ENCODE results near the gene FPR1. TPM values are rescaled to one million over a fixed set of nuclear protein-coding genes. Genes with fewer than 3 reads are reported as not detected.

Gene FPR1
- total and polyA plus RNA-seq, 2 of the 4 experiments (the other 2 are of a cell fraction) = not detected

GRCh38 chr19:51696606-51697005 is 55.1 kb downstream of the FPR1 start:
- no peak overlapping the region for H3K23ac ChIP-seq (ENCODE audit: low read depth, low read length)
- intact Hi-C loops (cut with micrococcal nuclease) (no loop called here), in situ Hi-C loops (cut with MboI; ENCODE audit: low sequenced_read_pairs) (no loop called here), dilution Hi-C loops (cut with HindIII; ENCODE audit: low sequenced_read_pairs, unreplicated experiment) (no loop called here)
- H3K27me3 ChIP-seq (ENCODE audit: control insufficient read depth, insufficient read depth, low read length) = no peaks in the 10 kb centered on the region
- peaks cover 35 to 82% of the 10 kb centered on the region in 2 experiments for H3K79me1 ChIP-seq (ENCODE audit: low read depth in 1 of 2, low read length in 2 of 2)
- no peak overlapping the region for H4K8ac ChIP-seq (ENCODE audit: low read depth in 2 of 2, low read length in 2 of 2)
- ATAC-seq (ENCODE audit: low read depth) (no peak), DNase-seq (no peak)
- WGBS, 2 experiments (ENCODE audit: extremely low coverage in 2 of 2, insufficient read length in 1 of 2) = 100% methylated on average over 1 of the region's 3 CpGs; no CpG with 5 or more reads in 1 of the 2 experiments
- H3K9ac ChIP-seq (ENCODE audit: low read depth, low read length) = no peak overlapping the region
- no peak overlapping the region for H2AK9ac ChIP-seq (replicated peaks; ENCODE audit: low read depth, low read length, poor library complexity)
- H3K4ac ChIP-seq (ENCODE audit: low read depth, low read length) = no peak overlapping the region
- H2AFZ ChIP-seq (replicated peaks; ENCODE audit: low read length, poor library complexity) = no peak overlapping the region
- no peak overlapping the region for H4K91ac ChIP-seq (ENCODE audit: insufficient read depth, low read depth, low read length)
- H2AK5ac ChIP-seq (ENCODE audit: low read depth, low read length) = no peak overlapping the region
- no peak overlapping the region for H3K56ac ChIP-seq (ENCODE audit: extremely low read depth, insufficient read depth, low read length)
- H2BK15ac ChIP-seq (ENCODE audit: low read depth, low read length) = no peak overlapping the region
- no peak overlapping the region for H2BK20ac ChIP-seq (ENCODE audit: low read depth, low read length)
- H3K14ac ChIP-seq (replicated peaks; ENCODE audit: low read depth, low read length) = no peak overlapping the region
- H3K9me3 ChIP-seq (ENCODE audit: control insufficient read depth, insufficient read depth, low read length) = no peaks in the 10 kb centered on the region
- H3K27ac ChIP-seq (ENCODE audit: insufficient read depth, low read length) = no peak overlapping the region
- H3K4me1 ChIP-seq (ENCODE audit: control insufficient read depth, insufficient read depth, low read length) = peaks cover 9% of the 10 kb centered on the region
- no peak overlapping the region for H3K18ac ChIP-seq (ENCODE audit: low read depth, low read length)
- ChIA-PET POLR2A (ENCODE audit: unreplicated experiment) (no interaction called here), CTCF (no interaction called here)
- no TSS peak for BruUV-seq (replicated peaks)
- H2BK120ac ChIP-seq (ENCODE audit: low read depth, low read length) = no peak overlapping the region
- peaks cover 81% of the 10 kb centered on the region for H4K20me1 ChIP-seq (ENCODE audit: insufficient read depth, low read length)
- H3K4me2 ChIP-seq (ENCODE audit: low read depth, low read length) = no peak overlapping the region
- peaks cover 78% of the 10 kb centered on the region for H3K36me3 ChIP-seq (ENCODE audit: control insufficient read depth, insufficient read depth, low read length)
- H3K4me3 ChIP-seq (ENCODE audit: insufficient read depth, low read depth, low read length) = no peak overlapping the region
- TF ChIP-seq POLR2A (IDR thresholded peaks at IDR 0.05; ENCODE audit: low read depth, low read length) (no peak), RAD21 (IDR thresholded peaks at IDR 0.05; ENCODE audit: low read length) (no peak)
- no peak overlapping the region for H4K5ac ChIP-seq (ENCODE audit: low read depth, low read length)
- no peak overlapping the region for H2BK5ac ChIP-seq (ENCODE audit: low read depth, low read length, poor library complexity, severe bottlenecking)
- peaks cover 22% of the 10 kb centered on the region for H3K9me1 ChIP-seq (ENCODE audit: insufficient read depth, low read length)

Other genes starting within 250 kb of the FPR1 start
- not detected in 2 replicates for gene SIGLEC6, start 220.2 kb downstream of the FPR1 start, total RNA-seq (2012; rRNA removed)
- not detected in 2 replicates for gene SIGLEC6, start 220.2 kb downstream of the FPR1 start, polyA plus RNA-seq (2012; rRNA removed)
- gene ZNF175, start 180.6 kb downstream of the FPR1 start, total RNA-seq (2012; rRNA removed) = 6.4 and 8.4 TPM in 2 replicates
- 3.3 and 3.6 TPM in 2 replicates for gene ZNF175, start 180.6 kb downstream of the FPR1 start, polyA plus RNA-seq (2012; rRNA removed)
- gene SIGLEC5, start 121.5 kb downstream of the FPR1 start, total RNA-seq (2012; rRNA removed) = not detected in 2 replicates
- gene SIGLEC5, start 121.5 kb downstream of the FPR1 start, polyA plus RNA-seq (2012; rRNA removed) = not detected in 2 replicates
- not detected in 2 replicates for gene SIGLEC14, start 105.1 kb downstream of the FPR1 start, total RNA-seq (2012; rRNA removed)
- not detected in 2 replicates for gene SIGLEC14, start 105.1 kb downstream of the FPR1 start, polyA plus RNA-seq (2012; rRNA removed)
- 1.3 and 1.7 TPM in 2 replicates for gene SPACA6, start 58.5 kb downstream of the FPR1 start, total RNA-seq (2012; rRNA removed)
- 10.5 and 13.6 TPM in 2 replicates for gene SPACA6, start 58.5 kb downstream of the FPR1 start, polyA plus RNA-seq (2012; rRNA removed)
- not detected in 2 replicates for gene HAS1, start 27.9 kb downstream of the FPR1 start, total RNA-seq (2012; rRNA removed)
- gene HAS1, start 27.9 kb downstream of the FPR1 start, polyA plus RNA-seq (2012; rRNA removed) = not detected in 2 replicates
- gene FPR2, start 9.3 kb upstream of the FPR1 start, total RNA-seq (2012; rRNA removed) = not detected in 2 replicates
- gene FPR2, start 9.3 kb upstream of the FPR1 start, polyA plus RNA-seq (2012; rRNA removed) = not detected in 2 replicates
- not detected in 2 replicates for gene FPR3, start 43.3 kb upstream of the FPR1 start, total RNA-seq (2012; rRNA removed)
- not detected in 2 replicates for gene FPR3, start 43.3 kb upstream of the FPR1 start, polyA plus RNA-seq (2012; rRNA removed)
- 2.9 and 4.4 TPM in 2 replicates for gene ZNF577, start 136.1 kb upstream of the FPR1 start, total RNA-seq (2012; rRNA removed)
- 4.0 and 5.8 TPM in 2 replicates for gene ZNF577, start 136.1 kb upstream of the FPR1 start, polyA plus RNA-seq (2012; rRNA removed)
- 9.2 and 10.4 TPM in 2 replicates for gene ZNF649, start 153.1 kb upstream of the FPR1 start, total RNA-seq (2012; rRNA removed)
- gene ZNF649, start 153.1 kb upstream of the FPR1 start, polyA plus RNA-seq (2012; rRNA removed) = 1.5 and 1.9 TPM in 2 replicates
- gene ZNF613, start 175.6 kb upstream of the FPR1 start, total RNA-seq (2012; rRNA removed) = 7.8 and 10.4 TPM in 2 replicates
- gene ZNF613, start 175.6 kb upstream of the FPR1 start, polyA plus RNA-seq (2012; rRNA removed) = 2.3 and 3.3 TPM in 2 replicates
- gene ZNF350, start 235.0 kb upstream of the FPR1 start, total RNA-seq (2012; rRNA removed) = 12.8 and 14.0 TPM in 2 replicates
- 3.7 and 4.7 TPM in 2 replicates for gene ZNF350, start 235.0 kb upstream of the FPR1 start, polyA plus RNA-seq (2012; rRNA removed)